ENCODE measurements around the gene KRT9. TPM values are rescaled to one million over a fixed set of nuclear protein-coding genes. Genes with fewer than 3 reads are reported as not detected.

Gene KRT9
- total RNA-seq, 4 donors from 2014 or later, result not detected

GRCh38 chr17:41542357-41542756 lies 29.5 kb downstream of the KRT9 start:
- Histone ChIP-seq H3K4me1 (peaks cover 0 to 32% (median 19%) of the 10 kb centered on the region in 4 donors), H3K4me3 (no peak overlapping the region), H3K27ac (peak overlapping the region; percentile 28 to 48 (median 44)), H3K9me3 (no peaks in the 10 kb centered on the region), H3K27me3 (no peaks in the 10 kb centered on the region), H3K36me3 (no peaks in the 10 kb centered on the region)
- no peak for DNase-seq
- no peak for TF ChIP-seq POLR2A (IDR thresholded peaks at IDR 0.05)
- no peak for TF ChIP-seq CTCF (IDR thresholded peaks at IDR 0.05)
- TF ChIP-seq POLR2AphosphoS5 (IDR thresholded peaks at IDR 0.05), result no peak
- TF ChIP-seq EP300 (IDR thresholded peaks at IDR 0.05; ENCODE audit: low read depth), result no peak
- 34 to 45% methylated on average over 2 of the region's 2 CpGs for WGBS, 2 donors (ENCODE audit: low coverage in 1 of 2)
- in situ Hi-C loops (cut with MboI; ENCODE audit: low pct_ligation_motif_present in 1 of 4, low pct_unique_long_range_greater_than_20kb in 1 of 4, low sequenced_read_pairs in 3 of 4) (loop anchor here in 3 of 4 donors (10.0 to 25.0 kb wide), 3 partner anchors 122 to 638 kb away; no protein-coding TSS in a partner anchor), intact Hi-C loops (cut with DNase I; ENCODE audit: low total_unique reads) (no loop called here)

GRCh38 chr17:41540921-41541625 lies 30.8 kb downstream of the KRT9 start:
- Histone ChIP-seq H3K4me1 (peaks cover 0 to 30% (median 18%) of the 10 kb centered on the region in 4 donors), H3K27ac (no peak overlapping the region), H3K27me3 (no peaks in the 10 kb centered on the region), H3K4me3 (no peak overlapping the region), H3K9me3 (no peaks in the 10 kb centered on the region), H3K36me3 (no peaks in the 10 kb centered on the region)
- 92 to 100% methylated on average over 3 to 10 of the region's 10 CpGs for WGBS, 2 donors (ENCODE audit: low coverage in 1 of 2)
- intact Hi-C loops (cut with DNase I; ENCODE audit: low total_unique reads), result no loop called here
- in situ Hi-C loops (cut with MboI; ENCODE audit: low pct_ligation_motif_present in 1 of 4, low pct_unique_long_range_greater_than_20kb in 1 of 4, low sequenced_read_pairs in 3 of 4), result loop anchor here in 3 of 4 donors (10.0 to 25.0 kb wide), 3 partner anchors 124 to 636 kb away; no protein-coding TSS in a partner anchor
- TF ChIP-seq POLR2A (IDR thresholded peaks at IDR 0.05), result no peak
- TF ChIP-seq CTCF (IDR thresholded peaks at IDR 0.05), result no peak
- TF ChIP-seq EP300 (IDR thresholded peaks at IDR 0.05; ENCODE audit: low read depth), result no peak
- no peak for TF ChIP-seq POLR2AphosphoS5 (IDR thresholded peaks at IDR 0.05)
- DNase-seq, result no peak

DNA sequence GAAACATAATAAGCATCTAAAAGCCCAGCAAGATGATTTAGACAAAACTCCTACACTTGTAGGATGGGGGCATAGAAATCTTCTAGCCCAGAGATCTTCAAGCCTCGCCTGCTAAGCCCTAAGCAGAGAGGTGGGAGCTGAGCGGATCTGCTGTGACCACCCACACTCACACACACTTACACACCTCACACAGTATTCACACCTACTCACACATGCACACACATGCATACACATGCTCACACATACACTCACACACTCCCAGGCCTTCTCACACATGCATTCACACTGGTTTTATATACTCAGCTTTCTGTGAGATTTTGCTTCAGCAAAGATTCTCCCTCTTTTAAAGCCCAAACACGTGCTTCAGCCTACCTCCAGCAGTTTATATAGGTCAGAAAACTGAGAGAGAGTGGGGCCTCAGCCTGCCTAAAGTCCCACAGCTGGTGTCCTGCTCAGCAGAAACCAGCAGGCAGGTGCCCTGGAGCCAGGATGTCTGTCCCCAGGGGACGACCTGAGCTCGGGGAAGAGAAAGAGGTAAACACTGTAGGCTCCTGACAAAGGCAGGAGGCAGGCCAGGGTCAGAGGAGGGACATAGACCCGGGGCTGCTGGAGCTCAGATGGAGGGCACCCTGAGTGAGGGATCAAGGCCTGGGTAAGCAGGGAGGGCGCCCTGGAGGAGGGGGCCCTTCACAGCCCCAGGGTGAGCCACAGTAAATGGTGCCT lies 31.7 kb downstream of the KRT9 start:
- in situ Hi-C loops (cut with MboI; ENCODE audit: low pct_ligation_motif_present in 1 of 4, low pct_unique_long_range_greater_than_20kb in 1 of 4, low sequenced_read_pairs in 3 of 4), result loop anchor here in 3 of 4 donors (10.0 to 25.0 kb wide), 3 partner anchors 125 to 635 kb away; no protein-coding TSS in a partner anchor
- Histone ChIP-seq H3K27me3 (no peaks in the 10 kb centered on the region), H3K27ac (no peak overlapping the region), H3K4me1 (peaks cover 0 to 27% (median 18%) of the 10 kb centered on the region in 4 donors), H3K4me3 (no peak overlapping the region), H3K9me3 (no peaks in the 10 kb centered on the region), H3K36me3 (no peaks in the 10 kb centered on the region)
- WGBS, 2 donors (ENCODE audit: low coverage in 1 of 2), result 52 to 65% methylated on average over 6 to 7 of the region's 7 CpGs
- intact Hi-C loops (cut with DNase I; ENCODE audit: low total_unique reads), result no loop called here
- no peak for DNase-seq
- no peak for TF ChIP-seq EP300 (IDR thresholded peaks at IDR 0.05; ENCODE audit: low read depth)

DNA sequence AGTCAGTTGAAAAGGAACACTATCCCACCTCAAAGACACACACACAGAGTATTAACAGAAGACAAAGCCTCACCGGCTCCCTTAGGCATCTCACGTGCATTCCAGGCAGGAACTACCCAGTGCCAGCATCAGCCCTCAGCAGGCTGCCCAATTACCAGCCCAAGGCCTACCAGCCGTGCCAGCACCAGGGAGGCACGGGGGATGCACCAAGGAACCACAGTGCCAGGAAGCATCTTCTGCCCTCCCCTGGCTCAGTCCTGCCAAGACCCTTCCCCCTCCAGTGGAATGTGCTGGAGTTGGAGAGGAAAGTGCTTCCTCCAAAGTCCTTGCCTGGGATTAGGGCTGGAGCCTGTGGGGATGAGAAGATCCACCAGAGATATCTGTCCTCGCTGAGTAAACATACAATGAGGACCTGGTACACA lies 32.8 kb downstream of the KRT9 start:
- H3K4me1 ChIP-seq, result peaks cover 0 to 18% (median 9%) of the 10 kb centered on the region in 4 donors
- intact Hi-C loops (cut with DNase I; ENCODE audit: low total_unique reads) (no loop called here), in situ Hi-C loops (cut with MboI; ENCODE audit: low pct_ligation_motif_present in 1 of 4, low pct_unique_long_range_greater_than_20kb in 1 of 4, low sequenced_read_pairs in 3 of 4) (loop anchor here in 1 of 4 donors (25.0 kb wide), 1 partner anchor 627 kb away; no protein-coding TSS in a partner anchor)
- H3K36me3 ChIP-seq, result no peaks in the 10 kb centered on the region
- no peak for DNase-seq
- no peak overlapping the region for H3K27ac ChIP-seq
- TF ChIP-seq POLR2AphosphoS5 (IDR thresholded peaks at IDR 0.05) (no peak), CTCF (IDR thresholded peaks at IDR 0.05) (no peak), EP300 (IDR thresholded peaks at IDR 0.05; ENCODE audit: low read depth) (no peak), POLR2A (IDR thresholded peaks at IDR 0.05) (no peak)
- no peaks in the 10 kb centered on the region for H3K27me3 ChIP-seq
- H3K4me3 ChIP-seq, result no peak overlapping the region
- no peaks in the 10 kb centered on the region for H3K9me3 ChIP-seq
- WGBS, 2 donors (ENCODE audit: low coverage in 1 of 2), result 88% methylated on average over 5 of the region's 5 CpGs; no CpG with 5 or more reads in 1 of the 2 donors

Measured in transverse colon (tissue), 4 donors.